DOHH2 (cell line): ENCODE data around the gene HLA-DPB1.

ENCODE experiments used
- H3F3A ChIP-seq: fragments of 200-600 bp; sonication (generic), shearing (Covaris generic); 2 replicates; pipeline ENCODE4 v1.6.0; 2016; ENCODE audit warnings: antibody characterized with exemption, mild to moderate bottlenecking; ENCODE audit not compliant: control insufficient read depth, insufficient read depth
- H3K27ac ChIP-seq: fragments of 200-600 bp; sonication (generic); 2 replicates; pipeline ENCODE4 v1.5.1; 2014; ENCODE audit warnings: low read depth, mild to moderate bottlenecking, low read length, moderate library complexity
- H3K27me3 ChIP-seq: fragments of 200-600 bp; sonication (generic); 2 replicates; pipeline ENCODE4 v1.6.1; 2014; ENCODE audit warnings: mild to moderate bottlenecking, low read length, mixed read lengths; ENCODE audit not compliant: control insufficient read depth
- H3K36me3 ChIP-seq: fragments of 200-600 bp; sonication (generic); 2 replicates; pipeline ENCODE4 v1.6.1; 2014; ENCODE audit warnings: mild to moderate bottlenecking, low read length, moderate library complexity, mixed read lengths; ENCODE audit not compliant: control insufficient read depth
- H3K4me1 ChIP-seq: fragments of 200-600 bp; sonication (generic); 2 replicates; pipeline ENCODE4 v1.6.1; 2014; ENCODE audit warnings: mild to moderate bottlenecking, low read length, mixed read lengths; ENCODE audit not compliant: control insufficient read depth
- H3K4me2 ChIP-seq: fragments of 200-600 bp; sonication (generic); 2 replicates; pipeline ENCODE4 v1.6.0; 2014; ENCODE audit warnings: mild to moderate bottlenecking, low read length, moderate library complexity
- H3K4me3 ChIP-seq: fragments of 200-600 bp; sonication (generic); 2 replicates; pipeline ENCODE4 v1.5.1; 2014; ENCODE audit warnings: mild to moderate bottlenecking, low read length, mixed read lengths
- H3K79me2 ChIP-seq: fragments of 200-600 bp; sonication (generic); 2 replicates; pipeline ENCODE4 v1.6.1; 2014; ENCODE audit warnings: mild to moderate bottlenecking, low read length, mixed read lengths; ENCODE audit not compliant: control insufficient read depth
- H3K9me2 ChIP-seq: fragments of 200-600 bp; sonication (generic); replicated peaks from 2 replicates; pipeline ENCODE4 v1.6.1; 2014; ENCODE audit warnings: mild to moderate bottlenecking, low read length, mixed read lengths; ENCODE audit not compliant: control insufficient read depth
- H3K9me3 ChIP-seq: fragments of 200-600 bp; sonication (generic); 2 replicates; pipeline ENCODE4 v1.6.1; 2014; ENCODE audit warnings: antibody characterized with exemption, low read length, mixed read lengths; ENCODE audit not compliant: control insufficient read depth, insufficient read depth
- H4K20me1 ChIP-seq: fragments of 200-600 bp; sonication (generic); 2 replicates; pipeline ENCODE4 v1.6.0; 2014; ENCODE audit warnings: low read depth, mild to moderate bottlenecking, antibody characterized with exemption, low read length, moderate library complexity; ENCODE audit not compliant: control insufficient read depth, insufficient read depth
- EZH2phosphoT487 ChIP-seq: fragments of 200-600 bp; sonication (generic); IDR thresholded peaks from 2 replicates; pipeline ENCODE4 v1.6.1; 2017; ENCODE audit warnings: borderline replicate concordance, mild to moderate bottlenecking, antibody characterized with exemption, low read length, moderate library complexity, mixed read lengths
- TF ChIP-seq, protein P1 (sequence below): fragments of 200-600 bp; sonication (generic); IDR thresholded peaks from one replicate; pipeline ENCODE4 v1.5.1; 2014; ENCODE audit warnings: antibody characterized with exemption, mild to moderate bottlenecking, low read depth, low read length; ENCODE audit not compliant: poor library complexity, severe bottlenecking

HLA-DPB1 gene

DNA sequence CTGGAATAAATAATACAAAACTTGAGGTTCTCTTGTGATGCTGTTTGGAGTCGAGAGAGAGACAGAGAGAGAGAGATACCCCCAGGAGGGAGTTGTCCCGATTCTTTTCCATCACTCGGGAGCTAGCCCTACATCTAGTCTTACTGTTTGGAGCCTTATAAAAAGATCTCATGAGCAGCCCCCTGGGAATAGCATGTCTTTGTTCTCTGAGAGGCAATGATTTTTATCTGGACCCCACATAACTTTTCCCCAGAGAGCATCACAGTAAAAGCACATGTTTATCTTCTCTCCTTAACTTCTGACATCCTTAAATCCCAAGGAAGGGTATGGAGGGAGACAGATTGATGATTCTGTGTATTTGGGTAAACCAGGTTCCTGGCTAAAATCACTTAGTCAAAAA is 45.5 kb upstream of the HLA-DPB1 start:
- peak overlapping the region; percentile 55 for H3K4me3 ChIP-seq
- no peaks in the 10 kb centered on the region for H4K20me1 ChIP-seq
- H3K36me3 ChIP-seq: no peaks in the 10 kb centered on the region
- peaks cover 21% of the 10 kb centered on the region for H3F3A ChIP-seq
- H3K27me3 ChIP-seq: no peaks in the 10 kb centered on the region
- H3K9me3 ChIP-seq: peaks cover 3% of the 10 kb centered on the region; the same call in 1 of the 2 replicates
- H3K79me2 ChIP-seq: no peaks in the 10 kb centered on the region
- H3K27ac ChIP-seq: peak overlapping the region; percentile 85
- no peaks in the 10 kb centered on the region for H3K9me2 ChIP-seq
- H3K4me1 ChIP-seq: peaks cover 59% of the 10 kb centered on the region
- peak overlapping the region; percentile 62 for H3K4me2 ChIP-seq
- TF ChIP-seq, protein P1, sequence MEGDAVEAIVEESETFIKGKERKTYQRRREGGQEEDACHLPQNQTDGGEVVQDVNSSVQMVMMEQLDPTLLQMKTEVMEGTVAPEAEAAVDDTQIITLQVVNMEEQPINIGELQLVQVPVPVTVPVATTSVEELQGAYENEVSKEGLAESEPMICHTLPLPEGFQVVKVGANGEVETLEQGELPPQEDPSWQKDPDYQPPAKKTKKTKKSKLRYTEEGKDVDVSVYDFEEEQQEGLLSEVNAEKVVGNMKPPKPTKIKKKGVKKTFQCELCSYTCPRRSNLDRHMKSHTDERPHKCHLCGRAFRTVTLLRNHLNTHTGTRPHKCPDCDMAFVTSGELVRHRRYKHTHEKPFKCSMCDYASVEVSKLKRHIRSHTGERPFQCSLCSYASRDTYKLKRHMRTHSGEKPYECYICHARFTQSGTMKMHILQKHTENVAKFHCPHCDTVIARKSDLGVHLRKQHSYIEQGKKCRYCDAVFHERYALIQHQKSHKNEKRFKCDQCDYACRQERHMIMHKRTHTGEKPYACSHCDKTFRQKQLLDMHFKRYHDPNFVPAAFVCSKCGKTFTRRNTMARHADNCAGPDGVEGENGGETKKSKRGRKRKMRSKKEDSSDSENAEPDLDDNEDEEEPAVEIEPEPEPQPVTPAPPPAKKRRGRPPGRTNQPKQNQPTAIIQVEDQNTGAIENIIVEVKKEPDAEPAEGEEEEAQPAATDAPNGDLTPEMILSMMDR: no peak
- no peak for TF ChIP-seq EZH2phosphoT487

DNA sequence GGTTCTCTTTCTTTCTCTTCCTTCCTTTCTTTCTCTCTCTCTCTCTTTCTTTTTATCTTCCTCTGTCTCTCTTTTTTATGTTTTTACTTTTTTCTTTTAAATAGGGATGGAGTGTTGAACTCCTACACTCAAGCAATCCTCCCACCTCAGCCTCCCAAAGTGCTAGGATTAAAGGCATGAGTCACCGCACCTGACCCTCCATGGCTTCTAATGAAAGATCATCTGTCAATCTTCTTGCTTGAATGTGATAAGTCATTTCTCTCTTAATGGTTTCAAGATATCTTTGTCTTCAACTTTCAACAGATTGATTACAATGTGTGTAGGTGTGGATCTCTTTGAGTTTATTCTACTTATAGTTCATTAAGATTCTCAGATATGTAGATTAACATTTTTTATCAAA is 41.2 kb upstream of the HLA-DPB1 start:
- no peaks in the 10 kb centered on the region for H3K36me3 ChIP-seq
- TF ChIP-seq, protein P1: no peak
- no peak for TF ChIP-seq EZH2phosphoT487
- H4K20me1 ChIP-seq: no peaks in the 10 kb centered on the region
- no peaks in the 10 kb centered on the region for H3K79me2 ChIP-seq
- H3F3A ChIP-seq: no peaks in the 10 kb centered on the region; the same call in 1 of the 2 replicates
- no peaks in the 10 kb centered on the region for H3K27me3 ChIP-seq
- H3K4me3 ChIP-seq: no peak overlapping the region
- no peaks in the 10 kb centered on the region for H3K9me2 ChIP-seq
- no peak overlapping the region for H3K27ac ChIP-seq
- H3K4me1 ChIP-seq: peaks cover 25% of the 10 kb centered on the region
- peaks cover 2% of the 10 kb centered on the region; the same call in 1 of the 2 replicates for H3K9me3 ChIP-seq
- H3K4me2 ChIP-seq: no peak overlapping the region

DNA sequence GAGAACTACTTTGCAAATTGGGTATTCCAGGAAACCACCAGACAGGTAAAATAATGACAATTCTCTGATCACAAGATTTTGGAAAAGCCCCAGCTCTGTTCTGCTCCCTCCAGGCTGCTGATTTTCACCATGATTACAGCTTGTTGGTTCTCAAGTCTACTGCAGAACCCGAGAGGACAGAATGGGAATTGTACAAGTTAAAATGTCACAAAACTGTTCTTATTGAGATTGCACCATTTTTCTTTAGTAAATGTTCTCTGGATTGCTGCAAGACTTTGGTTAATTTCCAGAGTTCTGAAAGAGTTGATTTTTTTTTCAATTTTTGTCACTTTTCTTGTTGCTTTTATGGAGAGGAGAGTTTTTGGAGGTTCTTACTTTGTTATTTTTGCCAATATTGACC is 39.3 kb upstream of the HLA-DPB1 start:
- no peak for TF ChIP-seq EZH2phosphoT487
- TF ChIP-seq, protein P1: no peak
- Histone ChIP-seq H3K27me3 (no peaks in the 10 kb centered on the region), H3K4me1 (peaks cover 12% of the 10 kb centered on the region)

DNA sequence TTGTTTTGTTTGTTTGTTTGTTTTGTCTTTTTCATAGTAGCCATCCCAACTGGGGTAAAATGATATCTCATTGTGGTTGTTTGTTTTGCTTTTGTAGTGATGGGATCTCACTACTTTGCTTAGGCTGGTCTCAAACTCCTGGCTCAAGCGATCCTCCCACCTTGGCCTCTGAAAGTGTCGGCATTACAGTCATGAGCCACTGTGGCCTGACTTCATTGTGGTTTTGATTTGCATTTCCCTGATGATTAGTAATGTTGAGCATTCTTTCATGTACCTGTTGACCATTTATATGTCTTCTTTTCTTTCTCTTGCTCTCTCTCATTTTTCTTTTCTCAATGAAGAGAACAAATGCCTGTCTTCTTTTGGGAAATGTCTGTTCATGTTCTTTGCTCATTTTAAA is 35.6 kb upstream of the HLA-DPB1 start:
- Histone ChIP-seq H3K79me2 (no peaks in the 10 kb centered on the region), H3K4me2 (no peak overlapping the region), H3K36me3 (no peaks in the 10 kb centered on the region), H3K27ac (no peak overlapping the region), H3F3A (no peaks in the 10 kb centered on the region), H3K4me1 (peaks cover 7% of the 10 kb centered on the region; the same call in 1 of the 2 replicates), H3K9me2 (no peaks in the 10 kb centered on the region), H4K20me1 (no peaks in the 10 kb centered on the region), H3K4me3 (no peak overlapping the region), H3K9me3 (peaks cover 2% of the 10 kb centered on the region; the same call in 1 of the 2 replicates), H3K27me3 (no peaks in the 10 kb centered on the region)
- TF ChIP-seq, protein P1: no peak
- TF ChIP-seq EZH2phosphoT487: no peak

More for the DNA sequence above, 39.3 kb upstream of the HLA-DPB1 start:
- H3K9me3 ChIP-seq: peaks cover 2% of the 10 kb centered on the region; the same call in 1 of the 2 replicates
- H4K20me1 ChIP-seq: no peaks in the 10 kb centered on the region
- no peaks in the 10 kb centered on the region for H3F3A ChIP-seq
- no peak overlapping the region for H3K27ac ChIP-seq
- H3K79me2 ChIP-seq: no peaks in the 10 kb centered on the region
- H3K4me2 ChIP-seq: no peak overlapping the region
- H3K36me3 ChIP-seq: no peaks in the 10 kb centered on the region
- no peaks in the 10 kb centered on the region for H3K9me2 ChIP-seq
- H3K4me3 ChIP-seq: no peak overlapping the region
